GM13976 (cell line): Measurements from ENCODE around the gene SLC25A41.

Source experiments
- DNase-seq: peaks from one replicate; pipeline ENCODE4 v3.0.0; 2012; ENCODE audit warnings: low spot score
- in situ Hi-C: fragments of 300-500 bp; cut with MboI; formaldehyde crosslinking; loops from one replicate; pipeline ENCODE4 v1.12.0; 2022; ENCODE audit warnings: low sequenced_read_pairs, mixed read lengths, inconsistent platforms; ENCODE audit not compliant: unreplicated experiment
- TF ChIP-seq, protein P1 (sequence below): IDR thresholded peaks from 2 replicates; pipeline ENCODE4 v1.5.1; 2012; ENCODE audit warnings: borderline replicate concordance, mild to moderate bottlenecking; ENCODE audit not compliant: insufficient read depth; ENCODE audit errors: extremely low read depth, missing control alignments, control extremely low read depth

The SLC25A41 gene

GRCh38 chr19:6455924-6456323 lies 22.4 kb upstream of the SLC25A41 start:
- in situ Hi-C loops = no loop called here
- DNase-seq = no peak
- TF ChIP-seq, protein P1, sequence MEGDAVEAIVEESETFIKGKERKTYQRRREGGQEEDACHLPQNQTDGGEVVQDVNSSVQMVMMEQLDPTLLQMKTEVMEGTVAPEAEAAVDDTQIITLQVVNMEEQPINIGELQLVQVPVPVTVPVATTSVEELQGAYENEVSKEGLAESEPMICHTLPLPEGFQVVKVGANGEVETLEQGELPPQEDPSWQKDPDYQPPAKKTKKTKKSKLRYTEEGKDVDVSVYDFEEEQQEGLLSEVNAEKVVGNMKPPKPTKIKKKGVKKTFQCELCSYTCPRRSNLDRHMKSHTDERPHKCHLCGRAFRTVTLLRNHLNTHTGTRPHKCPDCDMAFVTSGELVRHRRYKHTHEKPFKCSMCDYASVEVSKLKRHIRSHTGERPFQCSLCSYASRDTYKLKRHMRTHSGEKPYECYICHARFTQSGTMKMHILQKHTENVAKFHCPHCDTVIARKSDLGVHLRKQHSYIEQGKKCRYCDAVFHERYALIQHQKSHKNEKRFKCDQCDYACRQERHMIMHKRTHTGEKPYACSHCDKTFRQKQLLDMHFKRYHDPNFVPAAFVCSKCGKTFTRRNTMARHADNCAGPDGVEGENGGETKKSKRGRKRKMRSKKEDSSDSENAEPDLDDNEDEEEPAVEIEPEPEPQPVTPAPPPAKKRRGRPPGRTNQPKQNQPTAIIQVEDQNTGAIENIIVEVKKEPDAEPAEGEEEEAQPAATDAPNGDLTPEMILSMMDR = no peak

DNA sequence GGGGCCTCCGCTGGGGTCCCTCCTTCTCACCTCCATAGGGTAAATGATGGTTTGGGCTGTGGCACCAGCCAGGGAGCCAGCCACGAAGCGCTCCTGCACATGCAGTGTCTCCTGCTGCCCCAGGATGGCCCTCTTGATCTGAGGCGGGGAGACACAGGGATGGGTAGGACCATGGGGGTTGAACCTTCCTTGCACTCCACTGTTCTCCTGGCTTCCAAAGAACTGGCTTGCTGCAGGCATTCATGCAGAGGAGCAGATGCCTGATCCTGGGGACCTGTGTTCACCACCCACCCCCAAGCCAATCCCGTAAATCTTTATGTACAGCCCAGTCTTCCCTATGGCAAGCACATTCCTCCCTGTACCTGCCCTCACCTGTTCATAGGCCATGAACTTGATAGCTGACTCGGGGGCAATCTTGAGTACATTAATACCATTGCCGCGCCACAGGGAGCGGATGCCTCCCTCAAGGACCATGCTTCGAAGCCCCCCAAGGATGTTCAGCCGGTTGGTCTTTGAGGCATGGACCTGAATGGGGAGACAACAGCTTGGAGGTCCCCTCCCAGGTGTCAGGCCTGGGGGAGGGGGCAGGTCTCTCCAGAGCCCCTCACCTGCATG lies 20.5 kb upstream of the SLC25A41 start:
- TF ChIP-seq, protein P1 = no peak
- in situ Hi-C loops = no loop called here
- DNase-seq = no peak

DNA sequence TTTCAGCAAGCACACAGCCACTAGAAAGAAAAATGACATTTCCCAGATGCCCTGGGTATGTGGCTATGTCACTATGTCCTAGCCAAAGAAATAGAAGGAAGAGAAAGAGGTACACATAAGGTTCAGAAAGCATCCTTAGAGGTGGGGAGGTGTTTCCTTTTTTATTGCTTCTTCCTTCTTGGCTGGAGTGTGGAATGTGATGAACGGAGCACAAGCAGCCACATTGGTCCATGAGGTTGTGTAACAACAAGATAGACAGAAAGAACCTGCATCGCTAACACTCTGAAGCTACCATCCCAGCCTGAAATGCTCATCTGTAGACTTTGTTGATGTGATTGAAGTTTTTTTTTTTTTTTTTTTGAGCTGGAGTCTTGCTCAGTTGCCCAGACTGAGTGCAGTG lies 19.3 kb upstream of the SLC25A41 start:
- DNase-seq = no peak
- in situ Hi-C loops = no loop called here
- TF ChIP-seq, protein P1 = no peak

DNA sequence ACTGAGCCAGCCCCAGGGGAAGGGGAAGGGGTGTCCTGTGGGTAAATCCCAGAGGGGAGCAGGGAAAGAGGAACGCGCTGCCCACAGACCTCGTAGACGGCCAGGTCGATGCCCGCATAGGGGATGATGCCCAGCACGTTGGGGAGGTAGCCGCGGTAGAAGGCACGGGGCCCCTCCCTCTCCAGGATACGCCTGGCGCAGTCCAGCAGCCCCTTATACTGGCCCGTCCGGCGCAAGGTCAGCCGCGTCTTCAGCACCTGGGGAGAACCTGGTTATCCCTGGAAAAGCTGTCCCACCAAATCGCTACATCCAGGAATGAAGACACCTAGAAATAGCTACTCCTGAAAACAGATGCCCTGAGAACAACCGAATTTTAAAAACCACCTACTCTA lies 18.7 kb upstream of the SLC25A41 start:
- no peak for DNase-seq
- in situ Hi-C loops = no loop called here
- TF ChIP-seq, protein P1 = no peak

- in situ Hi-C loops = no loop called here
- no peak for DNase-seq
- TF ChIP-seq, protein P1 = no peak
Observed at GRCh38 chr19:6451583-6452222, 18.1 kb upstream of the SLC25A41 start.

- TF ChIP-seq, protein P1 = no peak
- in situ Hi-C loops = no loop called here
- DNase-seq = no peak
Observed at GRCh38 chr19:6450166-6450565, 16.6 kb upstream of the SLC25A41 start.
